ENCODE results near the gene SLC13A3.

SLC13A3 gene

DNA sequence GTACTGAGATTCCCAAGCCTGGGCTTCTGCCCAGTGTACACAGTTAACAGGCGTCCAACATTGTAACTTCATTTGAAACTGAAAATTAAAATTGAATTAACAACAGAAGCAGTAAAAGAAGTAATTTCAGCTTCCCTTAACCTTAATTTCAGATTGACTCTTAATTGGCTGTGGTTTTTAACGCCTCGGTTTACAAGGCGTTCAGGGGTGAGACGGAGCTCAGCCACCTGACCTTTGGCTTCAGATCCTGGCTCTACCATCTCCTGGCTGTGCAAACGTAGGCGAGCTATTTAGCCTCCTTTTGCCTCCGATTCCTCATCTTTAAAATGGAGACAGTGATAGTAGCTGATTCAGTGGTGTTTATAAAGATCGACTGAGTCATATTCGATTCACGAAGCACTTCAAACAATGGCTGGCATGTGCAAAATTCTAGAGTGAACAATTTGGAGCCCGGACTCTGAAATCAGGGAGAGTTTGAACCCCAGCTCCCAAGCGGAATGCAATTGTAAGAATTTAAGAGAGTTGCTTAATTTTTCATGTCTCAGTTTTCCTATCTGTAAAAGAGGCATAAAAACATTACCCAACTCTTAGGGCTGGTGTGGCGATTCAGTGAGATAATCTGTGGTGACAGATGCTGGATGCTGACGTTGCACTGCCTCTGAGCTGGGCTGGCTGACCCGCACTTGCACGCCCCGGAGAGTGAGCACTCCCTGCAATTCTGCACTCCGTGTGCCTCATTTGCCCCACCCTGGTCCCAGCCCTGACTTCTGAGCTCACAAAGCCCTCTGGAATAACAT, 77.3 kb downstream of the SLC13A3 start:
- H3K4me3 ChIP-seq (ENCODE audit: control insufficient read depth, low read depth, low read length): no peak overlapping the region
- TF ChIP-seq, protein P1, sequence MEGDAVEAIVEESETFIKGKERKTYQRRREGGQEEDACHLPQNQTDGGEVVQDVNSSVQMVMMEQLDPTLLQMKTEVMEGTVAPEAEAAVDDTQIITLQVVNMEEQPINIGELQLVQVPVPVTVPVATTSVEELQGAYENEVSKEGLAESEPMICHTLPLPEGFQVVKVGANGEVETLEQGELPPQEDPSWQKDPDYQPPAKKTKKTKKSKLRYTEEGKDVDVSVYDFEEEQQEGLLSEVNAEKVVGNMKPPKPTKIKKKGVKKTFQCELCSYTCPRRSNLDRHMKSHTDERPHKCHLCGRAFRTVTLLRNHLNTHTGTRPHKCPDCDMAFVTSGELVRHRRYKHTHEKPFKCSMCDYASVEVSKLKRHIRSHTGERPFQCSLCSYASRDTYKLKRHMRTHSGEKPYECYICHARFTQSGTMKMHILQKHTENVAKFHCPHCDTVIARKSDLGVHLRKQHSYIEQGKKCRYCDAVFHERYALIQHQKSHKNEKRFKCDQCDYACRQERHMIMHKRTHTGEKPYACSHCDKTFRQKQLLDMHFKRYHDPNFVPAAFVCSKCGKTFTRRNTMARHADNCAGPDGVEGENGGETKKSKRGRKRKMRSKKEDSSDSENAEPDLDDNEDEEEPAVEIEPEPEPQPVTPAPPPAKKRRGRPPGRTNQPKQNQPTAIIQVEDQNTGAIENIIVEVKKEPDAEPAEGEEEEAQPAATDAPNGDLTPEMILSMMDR (conservative IDR thresholded peaks at IDR 0.05; ENCODE audit: control insufficient read depth, insufficient read depth, low read depth, low read length): no peak

DNA sequence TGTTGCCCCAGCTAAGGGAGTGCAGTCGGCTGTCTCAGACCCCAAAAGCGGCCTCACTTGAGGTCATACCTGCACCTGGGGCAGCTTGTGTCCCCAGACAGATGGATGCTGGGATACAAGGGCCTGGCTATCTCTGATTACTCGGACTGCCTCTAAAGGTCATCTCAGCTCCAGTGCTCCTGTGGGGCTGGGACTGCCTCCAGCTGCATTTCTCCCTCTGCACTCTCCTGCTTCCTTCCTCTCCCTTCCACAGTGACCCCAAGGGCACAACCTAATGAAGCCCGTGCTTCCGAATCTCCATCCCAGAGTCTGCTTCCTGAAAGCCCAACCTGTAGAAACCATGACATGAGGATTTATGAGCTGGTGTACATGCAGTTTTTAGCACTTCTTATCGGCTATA, 78.0 kb downstream of the SLC13A3 start:
- DNase-seq (ENCODE audit: low read depth): no peak
- TF ChIP-seq, protein P1 (conservative IDR thresholded peaks at IDR 0.05; ENCODE audit: control insufficient read depth, insufficient read depth, low read depth, low read length): no peak
- no peak overlapping the region for H3K4me3 ChIP-seq (ENCODE audit: control insufficient read depth, low read depth, low read length)

More for the DNA sequence above, 77.3 kb downstream of the SLC13A3 start:
- DNase-seq (ENCODE audit: low read depth): no peak

DNA sequence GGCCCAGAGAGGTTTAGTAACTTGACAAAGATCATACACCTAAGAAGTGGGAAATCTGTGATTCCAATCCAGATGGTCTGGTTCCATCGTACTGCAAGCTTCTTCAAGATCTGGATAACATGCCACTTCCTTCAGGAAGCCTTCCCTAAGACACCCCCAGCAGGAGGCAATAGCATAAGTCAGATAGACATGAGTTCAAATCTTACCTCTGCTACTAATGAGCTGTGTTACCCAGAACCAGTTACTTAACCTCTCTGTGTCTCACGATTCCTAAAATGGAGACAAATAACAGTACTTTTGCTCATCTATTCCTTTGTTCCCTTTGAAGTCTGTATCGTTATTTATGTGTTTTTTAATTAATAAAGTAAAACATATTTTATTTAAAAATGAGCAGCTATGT, 78.5 kb downstream of the SLC13A3 start:
- no peak for DNase-seq (ENCODE audit: low read depth)
- TF ChIP-seq, protein P1 (conservative IDR thresholded peaks at IDR 0.05; ENCODE audit: control insufficient read depth, insufficient read depth, low read depth, low read length): no peak
- H3K4me3 ChIP-seq (ENCODE audit: control insufficient read depth, low read depth, low read length): no peak overlapping the region

DNA sequence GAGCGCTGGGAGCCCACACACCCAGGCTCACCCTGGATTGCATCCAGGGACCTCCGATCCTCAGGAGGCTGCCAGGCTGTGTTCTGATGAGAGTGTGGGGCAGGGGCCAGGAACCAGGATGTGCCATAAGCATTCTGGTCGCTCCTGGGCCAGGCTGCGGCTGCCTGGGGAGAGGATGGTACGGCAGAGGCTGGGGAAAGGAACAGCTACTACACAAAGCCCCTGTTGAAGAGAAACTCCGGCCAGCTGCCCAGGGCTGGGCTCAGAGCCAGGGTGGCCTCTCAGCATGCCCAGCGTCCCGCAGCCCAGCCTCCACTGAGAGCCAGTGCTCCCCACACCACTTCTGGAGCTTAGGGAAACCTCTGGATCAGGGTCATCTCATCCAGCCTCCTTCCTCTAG, 79.1 kb downstream of the SLC13A3 start:
- TF ChIP-seq, protein P1 (conservative IDR thresholded peaks at IDR 0.05; ENCODE audit: control insufficient read depth, insufficient read depth, low read depth, low read length): no peak
- no peak overlapping the region for H3K4me3 ChIP-seq (ENCODE audit: control insufficient read depth, low read depth, low read length)
- no peak for DNase-seq (ENCODE audit: low read depth)

DNA sequence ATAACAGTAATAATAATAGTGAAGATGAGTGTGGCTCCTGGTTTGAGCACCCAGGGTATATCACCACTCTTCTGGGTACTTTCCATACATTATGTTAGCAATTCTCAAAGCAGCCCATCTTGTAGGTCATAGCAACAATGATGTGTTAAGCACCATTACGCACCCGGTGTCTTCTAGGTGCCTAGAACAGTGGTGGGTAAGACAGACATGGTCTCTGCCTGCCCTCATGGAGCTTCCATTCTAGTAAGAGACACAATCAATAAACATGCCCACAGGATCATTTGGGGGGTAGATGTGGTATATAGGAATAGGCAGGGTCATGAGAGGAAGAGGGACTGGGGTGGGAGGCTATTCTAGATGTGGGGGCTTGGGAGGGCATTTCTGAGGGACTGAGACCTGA, 79.8 kb downstream of the SLC13A3 start:
- TF ChIP-seq, protein P1 (conservative IDR thresholded peaks at IDR 0.05; ENCODE audit: control insufficient read depth, insufficient read depth, low read depth, low read length): no peak
- DNase-seq (ENCODE audit: low read depth): no peak
- H3K4me3 ChIP-seq (ENCODE audit: control insufficient read depth, low read depth, low read length): no peak overlapping the region

DNA sequence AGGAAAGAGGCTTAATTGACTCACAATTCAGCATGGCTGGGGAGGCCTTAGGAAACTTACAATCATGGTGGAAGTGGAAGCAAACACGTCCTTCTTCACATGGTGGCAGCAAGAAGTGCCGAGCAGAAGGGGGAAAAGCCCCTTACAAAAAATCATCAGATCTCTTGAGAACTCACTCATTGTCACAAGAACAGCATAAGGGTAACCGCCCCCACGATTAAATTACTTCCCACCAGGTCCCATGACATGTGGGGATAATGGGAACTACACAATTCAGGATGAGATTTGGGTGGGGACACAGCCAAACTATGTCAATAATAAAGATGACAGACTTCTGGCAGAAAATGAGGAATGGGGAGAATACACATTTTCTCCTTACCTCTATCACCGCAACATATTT, 80.3 kb downstream of the SLC13A3 start:
- TF ChIP-seq, protein P1 (conservative IDR thresholded peaks at IDR 0.05; ENCODE audit: control insufficient read depth, insufficient read depth, low read depth, low read length): no peak
- DNase-seq (ENCODE audit: low read depth): no peak

More for the DNA sequence above, 80.3 kb downstream of the SLC13A3 start:
- no peak overlapping the region for H3K4me3 ChIP-seq (ENCODE audit: control insufficient read depth, low read depth, low read length)
